Measurements from ENCODE around the gene RBM10. TPM values are rescaled to one million over a fixed set of nuclear protein-coding genes. Genes with fewer than 3 reads are reported as not detected.
A peak's percentile ranks its signal among the peaks of the same experiment; 100 is the strongest.
"Not testable (repeated sequence)": the region's sequence is repeated elsewhere in the genome, so short reads cannot be mapped to it uniquely, and the experiment has no call there.

Gene RBM10
- total RNA-seq, 2 donors from 2014 or later, result 30.0 to 67.8 TPM

DNA sequence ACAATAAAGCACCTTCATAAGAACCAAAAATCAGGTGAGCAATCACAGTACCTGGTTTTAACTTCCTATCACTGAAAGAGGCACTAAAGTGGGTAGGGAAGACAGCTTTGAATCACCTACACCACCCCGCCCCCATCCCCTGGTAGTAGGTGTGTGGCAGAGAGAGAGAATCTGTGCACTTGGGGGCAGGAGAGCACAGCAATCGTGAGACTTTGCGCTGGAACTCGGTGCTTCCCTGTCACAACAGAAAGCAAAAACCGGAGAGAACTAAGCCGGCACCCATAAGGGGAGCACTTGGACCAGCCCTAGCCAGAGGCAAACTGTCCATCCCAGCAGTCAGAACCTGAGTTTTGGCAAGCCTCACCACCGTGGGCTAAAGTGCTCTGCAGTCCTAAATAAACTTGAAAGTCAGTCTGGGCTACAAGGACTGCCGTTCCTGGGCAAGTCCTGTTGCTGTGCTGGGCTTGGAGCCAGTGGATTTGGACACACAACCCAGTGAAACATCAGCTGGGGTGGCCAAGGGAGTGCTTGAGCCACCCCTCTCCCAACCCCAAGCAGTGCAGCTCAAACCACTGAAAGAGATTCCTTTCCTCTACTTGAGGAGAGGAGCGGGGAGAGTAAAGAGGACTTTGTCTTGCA, 32.6 kb upstream of the RBM10 start:
- intact Hi-C loops (cut with DNase I), result no loop called here
- Histone ChIP-seq H3K9ac (ENCODE audit: low read depth in 2 of 2, low read length in 2 of 2) (no peak overlapping the region), H3K9me3 (no peaks in the 10 kb centered on the region), H3K27me3 (no peaks in the 10 kb centered on the region), H3K27ac (no peak overlapping the region), H3K36me3 (no peaks in the 10 kb centered on the region), H3K4me1 (no peaks in the 10 kb centered on the region), H3K4me3 (no peak overlapping the region)
- TF ChIP-seq, protein P1, sequence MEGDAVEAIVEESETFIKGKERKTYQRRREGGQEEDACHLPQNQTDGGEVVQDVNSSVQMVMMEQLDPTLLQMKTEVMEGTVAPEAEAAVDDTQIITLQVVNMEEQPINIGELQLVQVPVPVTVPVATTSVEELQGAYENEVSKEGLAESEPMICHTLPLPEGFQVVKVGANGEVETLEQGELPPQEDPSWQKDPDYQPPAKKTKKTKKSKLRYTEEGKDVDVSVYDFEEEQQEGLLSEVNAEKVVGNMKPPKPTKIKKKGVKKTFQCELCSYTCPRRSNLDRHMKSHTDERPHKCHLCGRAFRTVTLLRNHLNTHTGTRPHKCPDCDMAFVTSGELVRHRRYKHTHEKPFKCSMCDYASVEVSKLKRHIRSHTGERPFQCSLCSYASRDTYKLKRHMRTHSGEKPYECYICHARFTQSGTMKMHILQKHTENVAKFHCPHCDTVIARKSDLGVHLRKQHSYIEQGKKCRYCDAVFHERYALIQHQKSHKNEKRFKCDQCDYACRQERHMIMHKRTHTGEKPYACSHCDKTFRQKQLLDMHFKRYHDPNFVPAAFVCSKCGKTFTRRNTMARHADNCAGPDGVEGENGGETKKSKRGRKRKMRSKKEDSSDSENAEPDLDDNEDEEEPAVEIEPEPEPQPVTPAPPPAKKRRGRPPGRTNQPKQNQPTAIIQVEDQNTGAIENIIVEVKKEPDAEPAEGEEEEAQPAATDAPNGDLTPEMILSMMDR (IDR thresholded peaks at IDR 0.05), result no peak
- no peak for DNase-seq

DNA sequence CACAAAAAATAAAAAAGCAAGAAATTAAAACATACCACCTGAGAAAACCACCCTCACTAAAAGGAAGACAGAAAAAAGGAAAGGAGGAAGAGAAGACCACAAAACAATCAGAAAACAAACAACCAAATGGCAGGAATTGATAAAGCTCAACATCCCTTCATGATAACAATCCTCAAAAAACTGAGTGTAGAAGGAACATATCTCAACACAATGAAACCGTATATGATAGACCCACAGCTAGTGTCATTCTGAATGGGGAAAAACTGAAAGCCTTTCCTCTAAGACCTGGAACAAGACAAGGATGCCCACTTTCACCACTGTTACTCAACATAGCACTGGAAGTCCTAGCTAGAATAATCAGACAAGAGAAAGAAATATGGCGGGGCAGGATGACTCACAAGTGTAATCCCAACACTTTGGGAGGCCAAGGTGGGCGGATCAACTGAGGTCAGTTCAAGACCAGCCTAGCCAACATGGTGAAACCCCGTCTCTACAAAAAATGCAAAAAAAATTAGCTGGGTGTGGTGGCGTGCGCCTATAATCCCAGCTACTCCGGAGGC, 28.4 kb upstream of the RBM10 start:
- H3K9ac ChIP-seq (ENCODE audit: low read depth in 2 of 2, low read length in 2 of 2); H3K4me3 ChIP-seq; intact Hi-C loops (cut with DNase I); H3K36me3 ChIP-seq; H3K27ac ChIP-seq; DNase-seq; H3K4me1 ChIP-seq; H3K9me3 ChIP-seq; H3K27me3 ChIP-seq: not testable (repeated sequence)

DNA sequence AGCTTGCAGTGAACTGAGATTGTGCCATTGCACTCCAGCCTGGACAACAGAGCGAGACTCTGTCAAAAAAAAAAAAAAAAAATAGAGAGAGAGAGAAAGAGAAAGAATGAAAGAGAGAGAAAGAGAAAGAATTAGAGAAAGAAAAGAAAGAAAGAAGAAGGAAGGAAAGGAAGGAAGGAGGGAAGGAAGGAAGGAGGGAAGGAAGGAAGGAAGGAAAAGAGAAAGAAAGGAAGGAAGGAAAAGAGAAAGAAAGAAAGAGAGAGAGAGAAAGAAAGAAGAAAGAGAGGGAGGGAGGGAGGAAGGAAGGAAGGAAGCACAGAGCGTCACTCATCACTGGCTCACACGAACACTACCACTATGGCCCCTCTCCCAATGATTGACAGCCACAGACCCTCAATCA, 20.6 kb upstream of the RBM10 start:
- H3K27me3 ChIP-seq; H3K27ac ChIP-seq; H3K9me3 ChIP-seq; intact Hi-C loops (cut with DNase I); H3K9ac ChIP-seq (ENCODE audit: low read depth in 2 of 2, low read length in 2 of 2); H3K36me3 ChIP-seq; DNase-seq; H3K4me1 ChIP-seq; H3K4me3 ChIP-seq: not testable (repeated sequence)

DNA sequence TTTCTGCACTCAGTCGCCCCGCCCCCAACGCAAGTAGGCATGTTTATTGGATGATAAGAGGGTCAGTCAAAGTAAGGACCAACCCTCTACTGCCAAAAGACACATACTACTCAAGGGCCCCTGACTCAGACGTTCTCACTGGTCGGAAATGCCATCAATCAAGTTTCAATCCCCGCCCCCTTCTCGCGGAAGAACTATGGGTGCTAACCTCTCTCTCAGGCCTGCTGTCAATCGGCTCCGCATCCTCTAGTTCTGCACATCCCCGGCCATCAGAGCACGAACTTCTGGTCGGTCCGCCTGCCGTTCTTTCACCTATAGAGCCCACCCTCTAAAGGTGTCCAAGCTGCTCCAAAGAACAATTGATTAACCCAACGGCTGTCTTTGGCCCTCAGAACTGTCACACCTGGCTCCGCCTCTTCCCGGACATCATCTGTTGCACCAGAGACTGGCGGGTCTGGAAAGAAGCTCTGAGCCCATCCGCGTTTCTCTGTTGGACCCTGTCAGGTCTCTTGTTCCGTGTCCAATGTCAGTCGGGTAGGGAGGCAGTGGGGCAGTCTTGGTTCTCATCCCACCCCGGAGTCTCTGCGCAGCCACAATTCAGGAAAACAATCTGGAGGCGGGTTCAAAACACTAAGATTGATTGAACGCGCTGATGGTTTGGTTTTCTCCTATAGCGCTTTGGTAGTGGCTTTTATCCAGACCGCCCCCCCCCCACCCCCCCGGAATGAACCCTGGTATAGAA, 15.7 kb upstream of the RBM10 start:
- Histone ChIP-seq H3K36me3 (no peaks in the 10 kb centered on the region), H3K4me1 (no peaks in the 10 kb centered on the region), H3K27ac (peak overlapping the region; percentile 65), H3K9me3 (no peaks in the 10 kb centered on the region), H3K27me3 (no peaks in the 10 kb centered on the region), H3K9ac (ENCODE audit: low read depth in 2 of 2, low read length in 2 of 2) (peak overlapping the region; percentile 57 to 64), H3K4me3 (peak overlapping the region; percentile 44)
- TF ChIP-seq, protein P1 (IDR thresholded peaks at IDR 0.05), result no peak
- intact Hi-C loops (cut with DNase I), result no loop called here
- DNase-seq, result peak; percentile 94

DNA sequence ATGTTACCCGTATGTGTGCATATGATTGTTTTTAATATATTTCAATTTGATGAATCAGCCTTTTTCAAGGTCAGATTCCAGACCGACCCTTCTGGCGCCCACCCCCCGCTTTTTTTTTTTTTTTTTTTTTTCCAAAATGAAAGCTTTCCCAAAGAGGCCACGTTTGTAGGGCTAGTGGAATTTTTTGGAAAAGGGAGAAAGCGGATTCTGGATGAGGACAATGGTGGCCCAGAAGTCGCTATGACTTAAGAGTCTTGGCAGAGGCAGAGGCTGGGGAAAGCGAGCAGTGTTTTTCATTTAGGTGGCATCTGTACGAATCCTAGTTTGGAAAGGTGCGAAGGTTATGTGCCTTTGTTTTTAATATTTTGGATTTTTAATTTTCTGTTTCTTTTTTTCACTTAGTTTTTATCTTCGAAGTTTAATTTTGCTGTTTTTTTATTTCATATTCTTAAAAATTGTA, 15.1 kb upstream of the RBM10 start:
- intact Hi-C loops (cut with DNase I), result no loop called here
- Histone ChIP-seq H3K9ac (ENCODE audit: low read depth in 2 of 2, low read length in 2 of 2) (peak overlapping the region in 1 of 2 donors; percentile 57), H3K9me3 (no peaks in the 10 kb centered on the region), H3K27ac (peak overlapping the region; percentile 65), H3K27me3 (no peaks in the 10 kb centered on the region), H3K4me3 (peak overlapping the region; percentile 44), H3K4me1 (no peaks in the 10 kb centered on the region), H3K36me3 (no peaks in the 10 kb centered on the region)
- TF ChIP-seq, protein P1 (IDR thresholded peaks at IDR 0.05), result no peak
- DNase-seq, result no peak

DNA sequence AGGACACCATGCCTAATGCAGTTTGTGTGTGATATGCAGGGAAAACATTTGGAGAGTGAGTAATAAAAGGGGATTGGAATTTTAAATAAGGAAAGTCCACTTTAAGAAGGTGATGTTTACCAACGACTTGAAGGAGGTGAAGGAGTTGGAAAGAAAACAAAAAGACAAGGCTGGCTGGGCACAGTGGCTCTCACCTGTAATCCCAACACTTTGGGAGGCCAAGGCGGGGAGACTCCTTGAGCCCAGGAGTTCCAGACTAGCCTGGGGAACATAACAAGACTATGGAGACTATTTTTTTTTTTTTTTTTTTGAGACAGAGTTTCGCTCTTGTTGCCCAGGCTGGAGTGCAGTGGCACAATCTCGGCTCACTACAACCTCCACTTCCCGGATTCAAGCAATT, 11.5 kb upstream of the RBM10 start:
- Histone ChIP-seq H3K9ac (ENCODE audit: low read depth in 2 of 2, low read length in 2 of 2) (no peak overlapping the region), H3K4me1 (no peaks in the 10 kb centered on the region), H3K27me3 (no peaks in the 10 kb centered on the region), H3K36me3 (no peaks in the 10 kb centered on the region), H3K27ac (no peak overlapping the region), H3K9me3 (no peaks in the 10 kb centered on the region), H3K4me3 (no peak overlapping the region)
- no peak for DNase-seq
- intact Hi-C loops (cut with DNase I), result no loop called here
- TF ChIP-seq, protein P1 (IDR thresholded peaks at IDR 0.05), result no peak

DNA sequence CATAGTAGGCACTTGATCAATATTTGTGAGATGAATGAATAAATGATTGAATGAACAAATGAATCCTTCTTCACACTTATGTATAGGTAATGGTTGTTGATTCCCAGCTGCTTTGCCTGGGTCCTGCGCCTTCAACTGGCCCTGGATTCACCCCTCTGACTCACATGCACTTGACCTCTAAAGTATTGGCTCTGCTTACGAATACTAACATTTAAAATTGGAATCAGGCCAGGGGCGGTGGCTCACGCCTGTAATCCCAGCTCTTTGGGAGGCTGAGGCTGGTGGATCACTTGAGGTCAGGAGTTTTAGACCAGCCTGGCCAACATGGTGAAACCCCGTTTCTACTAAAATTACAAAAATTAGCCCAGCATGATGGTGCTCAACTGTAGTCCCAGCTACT, 9.4 kb upstream of the RBM10 start:
- H3K9ac ChIP-seq (ENCODE audit: low read depth in 2 of 2, low read length in 2 of 2); H3K27me3 ChIP-seq; H3K4me1 ChIP-seq; H3K36me3 ChIP-seq; H3K27ac ChIP-seq; H3K9me3 ChIP-seq; DNase-seq; H3K4me3 ChIP-seq; intact Hi-C loops (cut with DNase I): not testable (repeated sequence)
